K562 (cell line): ENCODE results near the gene EML2. TPM values are rescaled to one million over a fixed set of nuclear protein-coding genes. Genes with fewer than 3 reads are reported as not detected.

Experiments used
- ATAC-seq: fragments of 200-7000 bp; cut with Tn5 transposase; 3 replicates; pipeline ENCODE4 v1.9.1; 2020; ENCODE audit warnings: moderate library complexity
- BruUV-seq: library from RNA; stranded (reverse); fragments of 400-500 nt; replicated peaks from 2 replicates; lab custom pipeline; 2021; lab: Mats Ljungman, UMichigan
- CTCF ChIA-PET: fragments of 300-600 bp; formaldehyde crosslinking; extraction: SDS; loops from one replicate; lab custom pipeline; 2021; ENCODE audit warnings: low intra/inter-chr PET ratio; lab: Yijun Ruan, JAX
- POLR2A ChIA-PET: fragments of 300-600, 350-650 bp; sonication (Branson Sonifier 250); formaldehyde crosslinking; extraction: SDS; loops from one replicate; lab custom pipeline; 2021; ENCODE audit warnings: antibody characterized with exemption, inconsistent platforms; lab: Yijun Ruan, JAX
- DNase-seq, 4 experiments: peaks; one replicate each; pipeline versions ENCODE4 v3.0.0 to v3.0.0-alpha.2; 2011 to 2018; ENCODE audit warnings: low spot score in 3 of 4, mixed read lengths in 3 of 4; ENCODE audit errors: extremely low read depth in 1 of 4
- FAIRE-seq: peaks from 2 replicates; lab custom pipeline; 2011; peaks lifted over from hg19 to GRCh38; lab: Jason Lieb, UNC
- H2AFZ ChIP-seq: 2 replicates; pipeline ENCODE4 v1.6.0; 2011; ENCODE audit warnings: low read depth, low read length, control low read depth, inconsistent platforms
- H3K27ac ChIP-seq: fragments of 200-600 bp; 3 replicates; pipeline ENCODE4 v1.8.0; 2011; ENCODE audit warnings: low read depth, mild to moderate bottlenecking, control low read depth, inconsistent platforms, low read length, moderate library complexity, mixed read lengths; ENCODE audit errors: extremely low read depth
- H3K27me3 ChIP-seq, 2 experiments: fragments of 300-600 bp in 1 of 2; 2 replicates in 1 of 2; 3 replicates in 1 of 2; pipeline versions ENCODE4 v1.6.0 to v1.8.0; 2011; ENCODE audit warnings: inconsistent platforms in 2 of 2, low read length in 2 of 2, mild to moderate bottlenecking in 1 of 2, mixed read lengths in 1 of 2, moderate library complexity in 1 of 2; ENCODE audit not compliant: control insufficient read depth in 2 of 2, insufficient read depth in 2 of 2
- H3K36me3 ChIP-seq: fragments of 300-600 bp; 3 replicates; pipeline ENCODE4 v1.8.0; 2011; ENCODE audit warnings: mild to moderate bottlenecking, low read length, inconsistent platforms; ENCODE audit not compliant: control insufficient read depth, insufficient read depth
- H3K4me1 ChIP-seq, 2 experiments: fragments of 200-600 bp in 1 of 2; replicated peaks in 1 of 2; 2 replicates in 1 of 2; 3 replicates in 1 of 2; pipeline versions ENCODE4 v1.5.1 to v1.8.0; 2011; ENCODE audit warnings: inconsistent platforms in 2 of 2, low read length in 2 of 2, mild to moderate bottlenecking in 1 of 2, mixed read lengths in 1 of 2, moderate library complexity in 1 of 2; ENCODE audit not compliant: control insufficient read depth in 2 of 2, insufficient read depth in 2 of 2
- H3K4me2 ChIP-seq: 2 replicates; pipeline ENCODE4 v1.6.1; 2011; ENCODE audit warnings: low read length, control low read depth, inconsistent platforms, mixed read lengths; ENCODE audit not compliant: insufficient read depth
- H3K4me3 ChIP-seq: fragments of 200-600 bp; sonication (generic), shearing (Covaris generic); 2 replicates; pipeline ENCODE4 v1.5.1; 2016; ENCODE audit warnings: control low read depth, inconsistent platforms
- H3K79me2 ChIP-seq: fragments of 200-600 bp; 3 replicates; pipeline ENCODE4 v1.8.0; 2011; ENCODE audit warnings: low read length, inconsistent platforms; ENCODE audit not compliant: control insufficient read depth, insufficient read depth
- H3K9ac ChIP-seq, 2 experiments: 2 replicates each; pipeline versions ENCODE4 v1.6.0 to v1.6.1; 2011; ENCODE audit warnings: low read depth in 2 of 2, low read length in 2 of 2, control low read depth in 1 of 2, inconsistent platforms in 1 of 2, mild to moderate bottlenecking in 1 of 2, mixed read lengths in 1 of 2; ENCODE audit not compliant: insufficient read depth in 1 of 2
- H3K9me1 ChIP-seq: one replicate; pipeline ENCODE4 v1.6.0; 2011; ENCODE audit warnings: inconsistent platforms, mild to moderate bottlenecking, low read length, moderate library complexity; ENCODE audit not compliant: control insufficient read depth, insufficient read depth
- H3K9me3 ChIP-seq: replicated peaks from 2 replicates; pipeline ENCODE4 v1.5.1; 2011; ENCODE audit warnings: low read depth, low read length, inconsistent platforms; ENCODE audit not compliant: control insufficient read depth, insufficient read depth
- H4K20me1 ChIP-seq: replicated peaks from 2 replicates; pipeline ENCODE4 v1.6.1; 2011; ENCODE audit warnings: low read length, inconsistent platforms, mixed read lengths; ENCODE audit not compliant: control insufficient read depth, insufficient read depth
- HDGF ChIP-seq: fragments of 450-650 bp; IDR thresholded peaks from 2 replicates; pipeline ENCODE4 v1.6.1; 2016
- KLF16 ChIP-seq: IDR thresholded peaks from 2 replicates; pipeline ENCODE4 v1.6.1; 2016; ENCODE audit warnings: antibody characterized with exemption
- OTX1 ChIP-seq: fragments of 450-650 bp; formaldehyde crosslinking; IDR thresholded peaks from 2 replicates; pipeline ENCODE4 v1.4.0; 2022; ENCODE audit warnings: mild to moderate bottlenecking
- PHF8 ChIP-seq: fragments of 200-600 bp; sonication (generic); IDR thresholded peaks from 2 replicates; pipeline ENCODE4 v1.6.1; 2012; ENCODE audit warnings: mixed run types, mild to moderate bottlenecking, inconsistent platforms, low read length, moderate library complexity, borderline replicate concordance
- PHTF2 ChIP-seq: fragments of 250-450 bp; sonication (Bioruptor Pico); IDR thresholded peaks from 2 replicates; pipeline ENCODE4 v1.5.0; 2021; ENCODE audit warnings: mild to moderate bottlenecking
- POLR3A ChIP-seq: IDR thresholded peaks from 2 replicates; pipeline ENCODE4 v1.6.1; 2011; ENCODE audit warnings: borderline replicate concordance, mild to moderate bottlenecking, moderate library complexity; ENCODE audit not compliant: insufficient read length, insufficient read depth; ENCODE audit errors: extremely low read depth
- TBP ChIP-seq: optimal IDR thresholded peaks from 2 replicates; pipeline ENCODE3; 2011; ENCODE audit warnings: low read depth, low read length, improper control_type of control experiment
- ZBTB8A ChIP-seq: fragments of 450-650 bp; IDR thresholded peaks from 2 replicates; pipeline ENCODE4 v1.6.1; 2018; ENCODE audit warnings: mild to moderate bottlenecking, moderate library complexity; ENCODE audit not compliant: partially characterized antibody
- ZNF282 ChIP-seq: sonication (generic); formaldehyde crosslinking; IDR thresholded peaks from 2 replicates; pipeline ENCODE4 v1.8.1; 2023; ENCODE audit warnings: missing genetic modification reagents
- WGBS: fragments of 100-300 bp; shearing (Covaris generic); methylation state at CpG from one replicate; pipeline ENCODE4 v1.1.6; 2016; ENCODE audit warnings: low coverage, mixed read lengths; ENCODE audit not compliant: insufficient coverage; ENCODE audit errors: missing lambda C conversion rate; 5-methylcytosine and 5-hydroxymethylcytosine counted together
- in situ Hi-C: fragments of 300-500 bp; cut with MboI; formaldehyde crosslinking; loops from 4 replicates; pipeline ENCODE4 v1.15.0; 2018; ENCODE audit warnings: inconsistent platforms, mixed read lengths
- intact Hi-C: fragments of 100-400 bp; cut with micrococcal nuclease; formaldehyde crosslinking; loops from 2 replicates; pipeline ENCODE4 v1.14.2; 2022
- polyA plus RNA-seq, 8 experiments: library from polyadenylated mRNA; depleted of rRNA in 4 of 8; stranded (reverse) in 5 of 8; unstranded in 3 of 8; fragments of >200 nt; fragmentation: Nextera tagmentation in 2 of 8; fragmentation: Illumina TruSeq in 1 of 8; extraction: Ambion mirVana in 2 of 8; extraction: Trizol in 1 of 8; gene quantifications; 2 replicates each; pipeline versions ENCODE4 v1.2.1 to v1.2.3, GENCODE V29; 2011 to 2014; ENCODE audit warnings: inconsistent platforms in 1 of 8, missing spikeins in 1 of 8
- total RNA-seq, 7 experiments: library from RNA; depleted of rRNA in 6 of 7; stranded (reverse); fragments of >200 nt in 6 of 7; fragmentation: Illumina TruSeq in 2 of 7; extraction: Trizol in 2 of 7; gene quantifications; 2 replicates each; pipeline versions ENCODE4 v1.2.1 to v1.2.3, GENCODE V29; 2011 to 2021; ENCODE audit warnings: low replicate concordance in 1 of 7

EML2 gene
- total and polyA plus RNA-seq, 9 of the 15 experiments (the other 6 are each of a cell fraction or from before 2014, with no cell fraction given): 2.6 to 69.6 (median 24.8) TPM

GRCh38 chr19:45600340-45600885 lies 38.8 kb downstream of the EML2 start (continued):
- TF ChIP-seq ZBTB8A: no peak
- TF ChIP-seq PHTF2 (CRISPR knock-in tag): no peak
- no peak for TF ChIP-seq KLF16

GRCh38 chr19:45599286-45599685 lies 39.9 kb downstream of the EML2 start:
- 5% methylated on average over 11 of the region's 13 CpGs for WGBS
- Histone ChIP-seq H2AFZ (no peak overlapping the region), H3K27ac (no peak overlapping the region), H3K4me3 (no peak overlapping the region), H3K4me2 (no peak overlapping the region), H3K36me3 (no peaks in the 10 kb centered on the region), H3K27me3 (peaks cover 41 to 54% of the 10 kb centered on the region in 2 experiments), H3K79me2 (no peaks in the 10 kb centered on the region), H3K4me1 (peaks cover 3 to 15% of the 10 kb centered on the region in 2 experiments; a peak in 3 of 5 replicates), H3K9me3 (no peaks in the 10 kb centered on the region), H3K9me1 (no peaks in the 10 kb centered on the region), H3K9ac (no peak overlapping the region), H4K20me1 (0 out of 2 replicates have a peak, but pooled peaks cover 3% of the 10 kb centered on the region)
- BruUV-seq: no TSS peak
- FAIRE-seq: no peak
- no peak for DNase-seq
- intact Hi-C loops (no loop called here), in situ Hi-C loops (loop anchor here (5.0 kb wide), 1 partner anchor 83 kb away; no protein-coding TSS in a partner anchor)
- TF ChIP-seq OTX1 (CRISPR knock-in tag): no peak
- TF ChIP-seq PHF8: no peak
- TF ChIP-seq TBP: no peak
- TF ChIP-seq ZNF282 (CRISPR knock-in tag): no peak
- no peak for TF ChIP-seq POLR3A
- TF ChIP-seq HDGF: no peak
- ATAC-seq: no peak
- ChIA-PET CTCF (no interaction called here), POLR2A (interaction anchor here (0.6 to 1.2 kb wide), 4 partner anchors 10 to 18 kb away, joined by 4 to 6 read pairs (median 6); no protein-coding TSS in a partner anchor)
